ENCODE measurements around the gene TUBB. TPM values are rescaled to one million over a fixed set of nuclear protein-coding genes. Genes with fewer than 3 reads are reported as not detected.
A peak's percentile ranks its signal among the peaks of the same experiment; 100 is the strongest.

TUBB gene
- total and polyA plus RNA-seq, 2 experiments from 2014 or later, result 433 to 460 TPM

- Histone ChIP-seq H3K27ac (peak overlapping the region; percentile 14), H3K27me3 (no peaks in the 10 kb centered on the region), H4K20me1 (ENCODE audit: insufficient read depth, poor library complexity, severe bottlenecking) (no peaks in the 10 kb centered on the region), H2AFZ (no peak overlapping the region), H3K36me3 (replicated peaks; ENCODE audit: insufficient read depth, low read depth) (no peaks in the 10 kb centered on the region), H3K4me2 (no peak overlapping the region), H3K4me3 (no peak overlapping the region), H3K79me2 (peaks cover 73% of the 10 kb centered on the region), H3K4me1 (ENCODE audit: insufficient read depth) (peaks cover 9% of the 10 kb centered on the region), H3K9me3 (ENCODE audit: low read depth) (no peaks in the 10 kb centered on the region), H3K9me2 (replicated peaks; ENCODE audit: insufficient read depth) (no peaks in the 10 kb centered on the region)
- WGBS (ENCODE audit: low lambda C conversion rate, missing lambda C conversion rate), result 93% methylated on average over 2 of the region's 2 CpGs
- no peak for DNase-seq (ENCODE audit: low spot score)
- TF ChIP-seq EZH2 (IDR thresholded peaks at IDR 0.05; ENCODE audit: borderline replicate concordance) (no peak), EZH2phosphoT487 (IDR thresholded peaks at IDR 0.05; ENCODE audit: low read depth, severe bottlenecking, unreplicated experiment) (no peak), CTCF (IDR thresholded peaks at IDR 0.05; ENCODE audit: poor library complexity) (no peak)
These were observed 20.4 kb downstream of the TUBB start for GRCh38 chr6:30740540-30740870.

GRCh38 chr6:30741063-30741779, 21.1 kb downstream of the TUBB start:
- Histone ChIP-seq H3K9me3 (ENCODE audit: low read depth) (no peaks in the 10 kb centered on the region), H3K4me2 (peak overlapping the region; percentile 92), H3K27me3 (no peaks in the 10 kb centered on the region), H3K27ac (peak overlapping the region; percentile 94), H4K20me1 (ENCODE audit: insufficient read depth, poor library complexity, severe bottlenecking) (no peaks in the 10 kb centered on the region), H3K36me3 (replicated peaks; ENCODE audit: insufficient read depth, low read depth) (no peaks in the 10 kb centered on the region), H3K9me2 (replicated peaks; ENCODE audit: insufficient read depth) (no peaks in the 10 kb centered on the region), H3K79me2 (peaks cover 67% of the 10 kb centered on the region), H3K4me1 (ENCODE audit: insufficient read depth) (peaks cover 9% of the 10 kb centered on the region), H3K4me3 (peak overlapping the region; percentile 44), H2AFZ (no peak overlapping the region)
- DNase-seq (ENCODE audit: low spot score), result no peak
- 79% methylated on average over 8 of the region's 8 CpGs for WGBS (ENCODE audit: low lambda C conversion rate, missing lambda C conversion rate)
- TF ChIP-seq EZH2 (IDR thresholded peaks at IDR 0.05; ENCODE audit: borderline replicate concordance), result no peak
- TF ChIP-seq EZH2phosphoT487 (IDR thresholded peaks at IDR 0.05; ENCODE audit: low read depth, severe bottlenecking, unreplicated experiment), result no peak
- no peak for TF ChIP-seq CTCF (IDR thresholded peaks at IDR 0.05; ENCODE audit: poor library complexity)

- no peak for TF ChIP-seq EZH2 (IDR thresholded peaks at IDR 0.05; ENCODE audit: borderline replicate concordance)
- Histone ChIP-seq H3K9me2 (replicated peaks; ENCODE audit: insufficient read depth) (no peaks in the 10 kb centered on the region), H3K27ac (peak overlapping the region; percentile 94), H4K20me1 (ENCODE audit: insufficient read depth, poor library complexity, severe bottlenecking) (no peaks in the 10 kb centered on the region), H2AFZ (no peak overlapping the region), H3K4me3 (peak overlapping the region; percentile 44), H3K36me3 (replicated peaks; ENCODE audit: insufficient read depth, low read depth) (no peaks in the 10 kb centered on the region), H3K79me2 (peaks cover 64% of the 10 kb centered on the region), H3K27me3 (no peaks in the 10 kb centered on the region), H3K4me1 (ENCODE audit: insufficient read depth) (peaks cover 9% of the 10 kb centered on the region), H3K4me2 (peak overlapping the region; percentile 92), H3K9me3 (ENCODE audit: low read depth) (no peaks in the 10 kb centered on the region)
- 34% methylated on average over 5 of the region's 13 CpGs for WGBS (ENCODE audit: low lambda C conversion rate, missing lambda C conversion rate)
- peak; percentile 79 for DNase-seq (ENCODE audit: low spot score)
These were observed 21.7 kb downstream of the TUBB start for GRCh38 chr6:30741789-30742315.

GRCh38 chr6:30742316-30743098, 22.4 kb downstream of the TUBB start, which contains the start of gene FLOT1:
TSS of gene FLOT1 (minus strand) at chr6:30742687. CDS start at chr6:30742189, 498 bp downstream.
- H3K4me1 ChIP-seq (ENCODE audit: insufficient read depth), result peaks cover 10% of the 10 kb centered on the region
- H3K36me3 ChIP-seq (replicated peaks; ENCODE audit: insufficient read depth, low read depth), result no peaks in the 10 kb centered on the region
- no peak for TF ChIP-seq EZH2phosphoT487 (IDR thresholded peaks at IDR 0.05; ENCODE audit: low read depth, severe bottlenecking, unreplicated experiment)
- no peak for TF ChIP-seq CTCF (IDR thresholded peaks at IDR 0.05; ENCODE audit: poor library complexity)
- TF ChIP-seq EZH2 (IDR thresholded peaks at IDR 0.05; ENCODE audit: borderline replicate concordance), result no peak
- H3K9me3 ChIP-seq (ENCODE audit: low read depth), result no peaks in the 10 kb centered on the region
- peak within 1 kb of the TSS; percentile 91 for H3K4me3 ChIP-seq
- H3K27me3 ChIP-seq, result no peaks in the 10 kb centered on the region
- no peaks in the 10 kb centered on the region for H4K20me1 ChIP-seq (ENCODE audit: insufficient read depth, poor library complexity, severe bottlenecking)
- DNase-seq (ENCODE audit: low spot score), result peak; percentile 97
- under 1% methylated on average over 27 of the region's 66 CpGs for WGBS (ENCODE audit: low lambda C conversion rate, missing lambda C conversion rate)
- peaks cover 59% of the 10 kb centered on the region for H3K79me2 ChIP-seq
- peak within 1 kb of the TSS; percentile 92 for H3K4me2 ChIP-seq
- H3K9me2 ChIP-seq (replicated peaks; ENCODE audit: insufficient read depth), result no peaks in the 10 kb centered on the region
- peak within 1 kb of the TSS; percentile 14 for H2AFZ ChIP-seq
- peak within 1 kb of the TSS; percentile 94 for H3K27ac ChIP-seq
